Neural cell (in vitro differentiated cells): ENCODE data around the gene S1PR4.

Experiments
- CTCF ChIP-seq: fragments of 450-650 bp; IDR thresholded peaks from 2 replicates; pipeline ENCODE4 v1.5.1; 2014; ENCODE audit warnings: antibody characterized with exemption, mild to moderate bottlenecking, moderate library complexity; ENCODE audit not compliant: poor library complexity, severe bottlenecking
- EZH2 ChIP-seq: fragments of 200-600, 300-800 bp; shearing (Covaris generic), sonication (generic); IDR thresholded peaks from 2 replicates; pipeline ENCODE4 v1.6.1; 2014; ENCODE audit warnings: antibody characterized with exemption, low read length, borderline replicate concordance, mild to moderate bottlenecking; ENCODE audit not compliant: insufficient read depth, poor library complexity, severe bottlenecking
- MXI1 ChIP-seq: fragments of 450-650 bp; conservative IDR thresholded peaks from 2 replicates; pipeline ENCODE4 v1.6.1; 2014; ENCODE audit warnings: antibody characterized with exemption, mild to moderate bottlenecking; ENCODE audit not compliant: poor library complexity, severe bottlenecking
- POLR2AphosphoS5 ChIP-seq: IDR thresholded peaks from 2 replicates; pipeline ENCODE4 v1.6.1; 2012
- RAD21 ChIP-seq: fragments of 450-650 bp; conservative IDR thresholded peaks from 2 replicates; pipeline ENCODE4 v1.6.1; 2014; ENCODE audit warnings: antibody characterized with exemption, mild to moderate bottlenecking, moderate library complexity

GRCh38 chr19:3142292-3142670, 36.3 kb upstream of the S1PR4 start:
- no peak for TF ChIP-seq RAD21
- TF ChIP-seq CTCF: no peak
- no peak for TF ChIP-seq MXI1
- TF ChIP-seq EZH2: no peak
- no peak for TF ChIP-seq POLR2AphosphoS5
